ENCODE results near the gene HNRNPUL1.

Gene HNRNPUL1

GRCh38 chr19:41353466-41354342, 89.5 kb downstream of the HNRNPUL1 start, which contains the start of gene TGFB1:
TGFB1 (minus strand) TSS chr19:41353922; CDS start chr19:41353044, 878 bp downstream.
- DNase-seq (ENCODE audit: low read depth in 2 of 2), result peak; percentile 92 to 95

DNA sequence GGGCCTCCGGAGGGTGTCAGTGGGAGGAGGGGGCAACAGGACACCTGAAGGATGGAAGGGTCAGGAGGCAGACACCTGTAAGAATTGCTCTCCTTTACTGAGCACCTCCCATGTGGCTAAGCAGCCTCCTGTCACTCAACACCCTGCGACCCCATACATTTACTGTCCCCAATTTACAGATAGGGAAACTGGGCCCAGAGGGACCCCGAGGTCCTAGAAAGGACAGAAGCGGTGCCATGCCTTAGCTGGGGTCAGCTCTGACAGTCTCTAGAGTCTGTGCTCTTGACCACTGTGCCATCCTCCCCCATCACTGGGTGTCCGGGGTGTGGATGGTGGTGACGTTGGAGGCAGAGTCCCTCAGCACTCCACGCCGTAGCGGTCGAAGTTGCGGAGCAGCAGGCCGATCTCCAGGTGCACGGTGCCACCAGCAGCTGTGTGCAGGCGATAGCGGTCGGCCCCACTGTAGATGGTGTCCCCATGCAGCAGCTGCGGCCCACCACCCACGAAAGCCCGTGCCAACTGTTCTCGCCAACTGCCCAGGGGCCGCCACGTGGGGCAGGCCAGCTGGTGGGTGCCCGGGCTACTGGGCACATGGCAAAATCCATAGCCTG, 90.3 kb downstream of the HNRNPUL1 start:
- no peak for DNase-seq (ENCODE audit: low read depth in 2 of 2)

GRCh38 chr19:41355035-41355434, 90.9 kb downstream of the HNRNPUL1 start:
- no peak for DNase-seq (ENCODE audit: low read depth in 2 of 2)

DNA sequence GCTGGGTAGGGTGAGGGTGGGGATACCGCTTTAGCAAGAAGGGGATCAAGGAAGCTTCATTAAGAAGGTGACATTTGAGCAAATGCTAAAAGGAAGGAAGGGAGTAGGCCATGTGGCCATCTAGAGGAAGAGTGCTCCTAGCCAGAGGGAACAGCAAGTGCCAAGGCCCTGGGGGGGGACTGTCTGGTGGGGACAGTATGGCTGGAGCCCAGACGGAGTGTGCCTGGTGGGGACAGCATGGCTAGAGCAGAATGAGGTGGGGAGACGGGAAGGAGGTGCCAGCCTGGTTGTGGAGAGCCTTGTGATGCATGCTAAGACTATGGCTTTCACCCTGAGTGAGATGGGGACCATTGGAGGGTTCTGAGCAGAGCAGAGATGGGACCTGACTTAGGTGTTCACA, 91.6 kb downstream of the HNRNPUL1 start:
- DNase-seq (ENCODE audit: low read depth in 2 of 2), result no peak

- DNase-seq (ENCODE audit: low read depth in 2 of 2), result no peak
These were observed 93.0 kb downstream of the HNRNPUL1 start for GRCh38 chr19:41356984-41357739.
